LoVo (cell line): ENCODE measurements around the gene CLCN3.
"Not testable (repeated sequence)": the region's sequence is repeated elsewhere in the genome, so short reads cannot be mapped to it uniquely, and the experiment has no call there.

Experiments
- DNase-seq: peaks from one replicate; pipeline ENCODE4 v3.0.0-alpha.2; 2016; ENCODE audit warnings: low spot score

CLCN3 gene

DNA sequence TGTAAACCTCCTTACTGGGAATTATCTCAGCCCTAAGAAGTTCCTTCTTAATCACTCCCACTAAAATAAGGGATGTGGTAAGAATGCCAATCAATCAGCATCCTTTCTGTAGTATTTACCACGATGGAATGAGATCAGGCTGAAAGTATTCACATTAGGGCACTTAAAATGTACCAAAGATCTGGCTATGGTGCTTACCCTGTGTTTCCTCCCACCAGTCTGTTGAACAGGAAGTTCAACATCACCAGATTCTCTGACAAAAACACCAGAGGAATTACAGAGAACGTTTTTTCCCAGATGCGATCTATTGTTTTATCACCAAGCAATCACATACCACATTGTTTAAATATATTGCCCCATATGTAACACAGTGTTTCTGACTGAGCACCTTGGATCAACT is 2.1 kb upstream of the CLCN3 start:
- no peak for DNase-seq

DNA sequence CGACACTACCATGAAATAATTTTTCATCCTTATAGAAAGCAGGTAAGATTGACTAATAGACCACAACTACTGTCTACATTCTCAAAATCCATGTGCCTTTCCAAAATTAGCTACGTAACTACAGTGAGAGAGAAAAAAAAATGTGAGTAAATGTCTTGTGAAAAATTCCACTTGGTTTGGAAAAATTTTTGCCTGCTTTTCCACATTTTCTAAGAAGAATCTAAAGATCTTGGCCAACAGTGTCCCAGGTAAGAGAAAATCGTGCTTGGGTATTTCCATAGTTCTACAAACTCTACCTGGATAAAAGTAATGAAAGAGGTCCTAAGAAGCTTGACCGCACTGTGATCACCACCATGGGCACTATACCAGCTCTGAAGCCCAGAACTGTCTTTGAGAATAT is 1.4 kb upstream of the CLCN3 start:
- DNase-seq: no peak

DNA sequence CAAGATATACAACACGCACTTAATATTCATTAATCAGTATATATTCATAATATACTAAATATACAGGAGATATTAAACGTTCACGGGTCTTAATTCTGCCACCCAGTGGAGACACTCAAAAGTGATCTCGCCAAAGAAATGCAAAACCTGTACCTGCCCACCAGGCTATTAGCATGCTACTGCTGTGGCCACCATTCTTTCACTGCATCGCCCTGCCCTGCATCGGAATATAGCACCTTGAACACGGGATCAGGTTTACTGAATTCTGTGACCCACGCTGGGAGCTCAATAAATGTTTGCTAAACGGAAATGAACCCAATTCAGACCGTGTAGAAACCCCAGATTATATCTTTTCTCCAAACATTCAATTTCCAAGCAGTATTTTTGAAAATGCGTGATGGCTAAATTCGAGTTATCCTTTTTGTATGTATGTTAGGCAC is 840 bp upstream of the CLCN3 start:
- DNase-seq: peak; percentile 76

- no peak for DNase-seq
Measured at GRCh38 chr4:169620880-169621248, 486 bp downstream of the CLCN3 start.

DNA sequence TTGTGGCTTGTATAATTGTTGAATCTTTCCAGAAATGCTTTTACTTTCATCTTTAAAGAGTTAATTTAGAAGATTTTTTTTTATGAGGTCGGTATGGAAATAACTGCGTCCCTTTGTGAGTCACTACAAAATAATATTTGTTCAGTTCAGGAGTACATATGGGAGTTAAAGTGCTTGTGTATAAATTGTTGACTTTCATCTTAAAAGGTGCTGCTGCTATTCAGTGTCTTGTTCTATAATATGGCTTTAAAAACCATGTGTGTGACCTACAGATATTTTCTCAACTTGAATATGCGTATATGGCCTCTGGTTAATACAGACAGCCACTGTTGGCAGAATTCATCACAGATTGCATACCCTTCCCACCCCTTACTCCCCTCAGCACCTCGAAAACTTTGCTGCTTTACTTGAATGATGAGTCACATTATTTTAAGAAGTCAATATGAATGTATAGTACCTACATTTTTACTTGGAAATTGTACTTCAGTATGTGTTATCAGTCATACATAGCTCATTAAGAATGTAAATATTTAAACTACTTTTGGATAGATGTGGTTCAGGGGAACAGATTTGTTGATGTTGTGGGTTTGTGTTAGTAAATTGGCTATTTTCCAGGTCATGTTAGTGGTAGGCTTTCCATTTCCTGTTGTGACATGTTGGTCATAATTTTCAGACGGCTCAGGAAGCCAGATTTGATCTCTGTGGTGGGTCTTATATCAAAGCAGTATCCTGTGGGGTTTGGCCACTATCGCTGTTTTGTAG is 1.5 kb downstream of the CLCN3 start:
- DNase-seq: peak; percentile 79

DNA sequence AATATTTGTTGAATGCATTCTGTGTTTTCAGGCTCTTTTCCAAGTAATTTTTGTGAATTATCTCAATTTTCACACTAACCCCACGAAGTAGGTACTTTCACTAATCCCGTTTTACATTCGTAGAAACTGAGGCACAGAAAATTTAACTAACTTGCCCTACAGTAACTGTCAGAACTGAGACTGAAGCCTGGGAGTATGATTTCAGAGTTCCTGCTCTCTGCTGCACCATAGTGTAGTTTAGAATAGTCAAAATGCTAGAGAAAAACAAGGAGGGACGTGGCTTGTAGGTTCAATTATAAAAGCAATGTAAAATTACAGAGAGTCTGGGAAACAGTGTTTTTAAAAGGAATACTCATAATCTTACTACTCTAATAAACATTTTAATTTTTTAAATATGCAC is 2.2 kb downstream of the CLCN3 start:
- DNase-seq: no peak

- DNase-seq: not testable (repeated sequence)
Measured at GRCh38 chr4:169624012-169624411, 3.6 kb downstream of the CLCN3 start.

DNA sequence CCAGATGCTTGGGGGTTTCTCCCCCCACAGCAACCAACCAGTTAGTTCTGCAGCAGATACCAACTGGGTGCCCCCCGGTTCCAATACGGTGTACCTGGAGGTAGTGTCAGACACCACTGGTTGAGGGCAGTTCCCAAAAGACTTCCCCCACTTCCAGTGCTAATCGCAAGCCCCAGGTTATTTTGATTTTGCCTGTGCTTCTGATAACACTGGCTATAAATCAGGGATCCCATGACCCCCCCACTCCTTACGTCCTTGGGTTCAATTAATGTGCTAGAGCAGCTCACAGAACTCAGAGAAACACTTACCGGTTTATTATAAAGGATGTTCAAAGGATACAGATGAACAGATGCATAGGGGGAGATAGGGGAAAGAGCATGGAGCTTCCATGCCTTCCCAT is 5.5 kb downstream of the CLCN3 start:
- DNase-seq: no peak

DNA sequence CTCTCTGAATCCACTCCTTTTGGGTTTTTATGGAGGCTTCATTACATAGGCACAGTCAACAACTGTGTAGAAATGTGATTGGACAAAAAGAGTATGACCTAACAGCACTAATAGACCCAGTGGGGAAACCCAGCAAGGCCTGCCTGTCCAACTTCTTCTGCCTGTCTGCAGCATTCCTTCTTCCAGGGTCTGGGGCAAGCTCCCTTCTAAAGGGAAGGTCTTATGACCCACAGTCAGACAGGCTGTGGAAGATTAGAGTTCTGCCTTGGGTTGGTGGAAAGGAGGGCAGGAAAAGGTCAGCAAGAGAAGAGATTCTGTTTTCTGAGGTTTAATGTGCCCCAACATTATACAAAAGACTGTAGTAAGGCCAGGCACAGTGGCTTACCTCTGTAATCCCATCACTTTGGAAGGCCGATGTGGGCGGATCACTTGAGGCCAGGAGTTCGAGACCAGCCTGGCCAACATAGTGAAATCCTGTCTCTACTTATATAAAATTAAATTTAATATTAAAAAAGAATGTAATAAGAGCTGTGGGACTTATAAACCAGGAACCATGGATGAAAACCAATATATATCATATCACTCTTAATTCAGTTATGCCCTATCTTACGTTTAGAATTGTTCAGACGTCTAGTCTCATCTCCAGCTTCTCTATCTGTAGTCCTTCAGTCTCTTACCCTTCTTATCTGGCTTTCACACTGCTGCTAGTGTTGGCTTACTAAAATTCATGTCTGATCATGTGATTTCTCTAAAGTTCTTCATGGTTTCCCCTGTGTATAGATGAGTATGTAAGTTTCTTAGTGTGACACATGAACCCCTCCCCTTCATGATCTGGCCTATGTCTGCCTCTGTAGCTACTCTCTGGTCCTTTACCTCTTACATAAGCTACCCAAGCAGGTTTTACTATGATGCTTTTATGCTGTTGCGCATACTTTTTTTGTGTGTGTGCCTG is 6.2 kb downstream of the CLCN3 start:
- no peak for DNase-seq

DNA sequence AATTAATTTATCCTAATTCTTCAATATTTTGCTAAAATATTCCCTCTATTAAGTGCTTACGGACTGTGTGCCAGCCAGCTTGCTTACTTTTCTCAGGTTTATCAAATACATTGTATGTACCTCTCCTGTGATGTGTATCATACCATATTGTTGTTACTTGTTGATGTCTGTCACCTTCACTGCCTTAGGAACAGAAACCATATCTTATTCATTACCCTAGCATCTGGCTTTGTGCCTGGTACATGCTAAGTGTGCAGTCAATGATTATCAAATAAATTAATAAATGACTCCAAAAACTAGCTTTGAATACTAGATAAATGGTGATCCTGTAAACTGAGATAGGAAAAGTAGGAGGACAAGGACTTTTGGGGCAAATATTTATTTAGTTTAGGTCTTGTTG is 6.9 kb downstream of the CLCN3 start:
- DNase-seq: no peak

DNA sequence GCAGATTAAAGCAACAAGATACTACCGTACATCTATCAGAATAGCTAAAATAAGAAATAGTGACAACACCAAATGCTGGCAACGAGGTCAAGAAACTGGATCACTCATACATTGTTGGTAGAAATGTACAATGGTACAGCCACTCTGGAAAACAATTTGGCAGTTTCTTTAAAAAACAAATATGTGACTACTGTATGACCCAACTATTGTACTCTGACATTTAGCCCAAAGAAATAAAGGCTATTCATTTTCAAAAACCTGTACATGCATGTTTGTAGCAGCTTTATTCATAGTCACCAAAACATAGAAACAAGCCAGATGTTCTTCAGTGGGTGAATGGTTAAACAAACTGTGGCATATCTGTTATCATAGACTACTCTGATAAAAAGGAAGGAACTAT is 8.2 kb downstream of the CLCN3 start:
- DNase-seq: no peak

- DNase-seq: no peak
Measured at GRCh38 chr4:169630069-169630468, 9.7 kb downstream of the CLCN3 start.

DNA sequence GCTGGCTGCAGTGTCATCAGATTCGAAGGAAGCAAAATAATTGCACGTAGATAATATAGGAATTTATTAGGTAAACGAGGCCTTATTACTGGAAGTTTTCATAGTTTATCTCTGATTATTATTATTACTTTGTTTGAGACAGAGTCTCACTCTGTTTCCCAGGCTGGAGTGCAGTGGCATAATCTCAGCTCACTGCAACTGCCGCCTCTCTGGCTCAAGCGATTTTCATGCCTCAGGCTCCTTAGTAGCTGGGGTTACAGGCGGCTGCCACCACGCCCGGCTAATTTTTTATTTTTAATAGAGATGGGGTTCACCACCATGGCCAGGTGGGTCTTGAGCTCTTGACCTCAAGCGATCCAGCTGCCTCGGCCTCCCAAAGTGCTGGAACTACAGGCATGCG is 12.5 kb downstream of the CLCN3 start:
- DNase-seq: no peak

DNA sequence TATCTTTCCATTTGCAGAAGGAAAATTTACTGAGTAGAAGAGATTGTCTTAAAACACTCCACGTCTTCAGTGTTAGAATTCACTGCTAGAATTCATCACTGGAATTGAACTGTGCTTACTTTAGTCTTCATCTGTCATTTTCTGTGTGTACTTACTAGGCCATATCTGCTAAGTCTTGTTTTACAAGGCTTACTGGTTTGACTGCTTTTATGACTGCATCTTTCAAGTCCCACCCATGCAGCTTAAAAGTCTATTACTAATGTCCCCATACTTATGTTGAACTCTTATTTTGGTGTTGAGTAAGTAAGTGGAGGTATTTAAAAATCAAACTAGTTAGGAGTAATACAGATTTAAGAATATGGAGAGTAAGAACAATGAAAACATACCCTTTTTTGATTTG is 14.6 kb downstream of the CLCN3 start:
- DNase-seq: peak; percentile 65

DNA sequence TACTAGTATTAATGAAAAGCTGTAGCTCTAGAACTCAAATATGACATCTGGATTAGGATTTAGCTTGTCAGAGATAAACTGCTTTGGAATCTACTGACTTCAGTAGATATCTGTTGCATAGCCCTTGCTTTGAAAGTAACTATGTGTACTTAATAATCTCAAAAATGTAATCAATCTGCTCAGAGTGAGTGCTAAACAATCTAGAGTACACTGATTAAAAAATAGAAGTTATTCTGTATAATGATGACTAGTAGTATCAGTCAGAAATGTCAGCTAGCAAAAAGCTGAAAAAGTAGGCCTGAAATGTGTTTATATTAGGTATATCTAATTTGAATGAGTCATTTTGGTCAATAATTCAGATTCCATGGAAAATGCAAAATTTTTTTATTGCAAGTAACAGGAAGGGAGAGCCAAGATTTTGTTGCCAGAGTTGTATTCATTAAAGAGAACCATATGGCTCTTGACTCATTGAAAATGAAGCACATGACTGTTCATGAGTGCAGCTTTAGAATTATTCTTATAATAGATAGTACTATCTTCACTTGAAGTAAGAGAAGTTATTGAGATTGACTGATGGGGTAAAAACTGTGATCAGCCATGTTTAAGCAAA is 20.0 kb downstream of the CLCN3 start:
- no peak for DNase-seq

- no peak for DNase-seq
Measured at GRCh38 chr4:169644802-169645201, 24.4 kb downstream of the CLCN3 start.

DNA sequence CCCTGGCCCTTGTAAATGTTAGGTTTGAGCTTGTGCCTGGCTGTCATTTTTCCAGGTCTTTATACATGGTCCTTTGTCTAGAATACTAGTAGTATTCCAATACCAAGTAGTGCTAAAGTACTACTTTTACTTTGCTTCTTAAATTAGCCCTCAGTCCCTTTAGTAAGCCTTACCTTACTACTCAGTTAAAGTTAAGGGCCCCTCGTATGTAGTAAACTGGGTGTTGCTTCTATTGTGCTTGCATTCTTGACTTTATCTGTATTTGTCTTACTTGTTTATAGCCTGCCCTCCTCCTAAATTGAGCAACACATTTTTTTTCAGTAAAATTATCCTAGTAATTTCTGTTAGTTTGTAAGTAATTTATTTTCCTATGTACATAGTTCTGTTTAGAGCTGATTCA is 25.2 kb downstream of the CLCN3 start:
- DNase-seq: no peak

- no peak for DNase-seq
Measured at GRCh38 chr4:169649545-169650226, 29.3 kb downstream of the CLCN3 start.

GRCh38 chr4:169650227-169650936 is 30.0 kb downstream of the CLCN3 start:
- no peak for DNase-seq

DNA sequence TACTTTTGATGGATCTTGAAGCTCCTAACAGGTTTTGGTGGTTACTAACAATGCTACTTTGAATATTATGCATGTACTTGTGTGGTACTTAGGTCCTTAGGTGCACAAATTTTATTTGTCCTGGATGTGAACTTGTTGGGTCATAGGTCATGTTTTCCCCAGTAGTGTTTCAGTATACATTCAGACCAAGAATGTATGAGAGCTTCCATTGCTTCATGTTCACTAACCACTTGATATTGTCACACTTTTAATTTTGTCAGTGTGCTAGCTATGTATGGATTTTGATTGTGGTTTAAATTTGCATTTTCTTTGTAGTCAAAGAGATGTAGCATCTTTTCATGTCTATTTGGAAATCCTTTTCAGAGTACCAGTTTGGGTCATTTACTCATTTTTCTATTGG is 32.2 kb downstream of the CLCN3 start:
- no peak for DNase-seq

- DNase-seq: no peak
Measured at GRCh38 chr4:169655401-169655800, 35.0 kb downstream of the CLCN3 start.
